Measurements from ENCODE around the gene PLEKHA4.

- no peak for TF ChIP-seq ZFP91 (CRISPR knock-in tag; IDR thresholded peaks at IDR 0.05)
- peak; percentile 35 for TF ChIP-seq RBBP5 (IDR thresholded peaks at IDR 0.05; ENCODE audit: borderline replicate concordance, insufficient read depth, low read length, poor library complexity, severe bottlenecking)
- TF ChIP-seq CTCF (IDR thresholded peaks at IDR 0.05 in 2 of 3, conservative IDR thresholded peaks at IDR 0.05 in 1 of 3; ENCODE audit: insufficient read depth in 2 of 3, low read depth in 1 of 3, low read length in 3 of 3): peak; percentile 16 to 52 (median 45); a peak in 3 of 6 replicates
- TF ChIP-seq NELFE (IDR thresholded peaks at IDR 0.05; ENCODE audit: insufficient read depth, insufficient read length): no peak
- peak; percentile 90 for TF ChIP-seq NR2C2 (CRISPR knock-in tag; IDR thresholded peaks at IDR 0.05)
- TF ChIP-seq NR2C2 (tag; IDR thresholded peaks at IDR 0.05): peak; percentile 99
- TF ChIP-seq ESRRA (IDR thresholded peaks at IDR 0.05; ENCODE audit: borderline replicate concordance, low read depth): peak; percentile 78
- no peak; the same call in 1 of the 2 replicates for TF ChIP-seq MXI1 (IDR thresholded peaks at IDR 0.05; ENCODE audit: low read depth, low read length)
- TF ChIP-seq PHF8 (IDR thresholded peaks at IDR 0.05; ENCODE audit: borderline replicate concordance, low read length): peak; percentile 58; the same call in 1 of the 2 replicates
- peak; percentile 29; the same call in 1 of the 2 replicates for TF ChIP-seq ZFX (CRISPR knock-in tag; IDR thresholded peaks at IDR 0.05)
- no peak for TF ChIP-seq ZFP36 (IDR thresholded peaks at IDR 0.05; ENCODE audit: low read depth, low read length, partially characterized antibody)
Observed at GRCh38 chr19:48899781-48900476, 31.5 kb upstream of the PLEKHA4 start, which contains the start of gene NUCB1.
